IPS DF 19.7 (cell line): ENCODE results near the gene PMF1.

Source experiments
- DNase-seq: peaks from one replicate; pipeline ENCODE4 v3.0.0-alpha.2; 2013; ENCODE audit warnings: low read depth, low spot score

Gene PMF1

DNA sequence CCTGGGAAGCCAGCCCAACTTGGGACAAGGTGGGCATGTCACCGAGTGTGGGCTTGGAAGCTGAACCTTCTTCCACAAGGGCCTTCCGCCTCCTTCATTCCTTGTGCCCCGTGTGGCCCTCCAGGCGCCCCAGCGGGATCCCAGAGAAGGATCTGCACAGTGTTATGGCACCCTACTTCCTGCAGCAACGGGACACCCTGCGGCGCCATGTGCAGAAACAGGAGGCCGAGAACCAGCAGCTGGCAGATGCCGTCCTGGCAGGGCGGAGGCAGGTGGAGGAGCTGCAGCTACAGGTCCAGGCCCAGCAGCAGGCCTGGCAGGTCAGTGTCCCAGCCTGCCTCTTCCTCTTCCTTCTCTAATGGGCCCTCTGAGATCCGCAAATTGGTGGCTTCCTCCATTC, 23.4 kb downstream of the PMF1 start:
- DNase-seq: no peak

DNA sequence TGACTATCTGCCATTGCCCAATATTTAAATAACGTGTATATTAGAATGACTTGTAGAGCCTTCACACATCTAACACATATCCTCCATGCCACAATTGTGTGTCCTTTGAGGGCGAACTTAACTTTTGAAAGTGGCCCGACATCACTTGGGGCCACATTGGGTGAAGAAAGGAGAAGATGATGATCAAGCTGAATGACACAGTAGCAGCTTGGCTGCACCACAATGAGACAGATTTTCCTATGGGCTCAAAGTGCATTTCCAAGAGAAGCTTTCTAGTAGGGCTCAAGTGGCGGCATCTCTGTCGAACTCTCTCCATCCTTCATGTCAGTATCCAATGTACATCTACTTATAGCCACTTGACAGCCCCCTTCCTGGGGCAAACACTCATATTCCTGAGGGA, 25.4 kb downstream of the PMF1 start:
- DNase-seq: no peak

DNA sequence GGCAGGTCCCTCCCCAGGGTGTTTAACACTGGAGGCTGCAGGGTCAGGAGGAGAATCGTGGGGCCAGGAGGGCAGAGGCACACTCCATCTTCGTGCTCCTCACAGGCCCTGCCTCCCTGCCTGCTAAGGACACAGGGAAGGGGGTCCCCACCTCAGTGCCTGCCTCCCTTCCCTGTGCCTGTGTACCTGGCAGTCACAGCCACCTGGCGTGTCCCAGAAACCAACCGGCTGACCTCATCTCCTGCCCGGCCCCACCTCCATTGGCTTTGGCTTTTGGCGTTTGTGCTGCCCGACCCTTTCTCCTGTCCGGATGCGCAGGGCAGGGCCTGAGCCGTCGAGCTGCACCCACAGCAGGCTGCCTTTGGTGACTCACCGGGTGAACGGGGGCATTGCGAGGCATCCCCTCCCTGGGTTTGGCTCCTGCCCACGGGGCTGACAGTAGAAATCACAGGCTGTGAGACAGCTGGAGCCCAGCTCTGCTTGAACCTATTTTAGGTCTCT, 28.6 kb downstream of the PMF1 start:
- no peak for DNase-seq

DNA sequence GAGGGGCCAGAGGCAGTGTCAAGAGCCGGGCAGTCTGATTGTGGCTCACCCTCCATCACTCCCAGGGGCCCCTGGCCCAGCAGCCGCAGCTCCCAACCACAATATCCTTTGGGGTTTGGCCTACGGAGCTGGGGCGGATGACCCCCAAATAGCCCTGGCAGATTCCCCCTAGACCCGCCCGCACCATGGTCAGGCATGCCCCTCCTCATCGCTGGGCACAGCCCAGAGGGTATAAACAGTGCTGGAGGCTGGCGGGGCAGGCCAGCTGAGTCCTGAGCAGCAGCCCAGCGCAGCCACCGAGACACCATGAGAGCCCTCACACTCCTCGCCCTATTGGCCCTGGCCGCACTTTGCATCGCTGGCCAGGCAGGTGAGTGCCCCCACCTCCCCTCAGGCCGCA, 29.1 kb downstream of the PMF1 start, which contains the start of gene BGLAP:
TSS of gene BGLAP (plus strand) at position 259 of the 400 bp plus-strand sequence. CDS start at position 307, 48 bp downstream.
- no peak for DNase-seq

DNA sequence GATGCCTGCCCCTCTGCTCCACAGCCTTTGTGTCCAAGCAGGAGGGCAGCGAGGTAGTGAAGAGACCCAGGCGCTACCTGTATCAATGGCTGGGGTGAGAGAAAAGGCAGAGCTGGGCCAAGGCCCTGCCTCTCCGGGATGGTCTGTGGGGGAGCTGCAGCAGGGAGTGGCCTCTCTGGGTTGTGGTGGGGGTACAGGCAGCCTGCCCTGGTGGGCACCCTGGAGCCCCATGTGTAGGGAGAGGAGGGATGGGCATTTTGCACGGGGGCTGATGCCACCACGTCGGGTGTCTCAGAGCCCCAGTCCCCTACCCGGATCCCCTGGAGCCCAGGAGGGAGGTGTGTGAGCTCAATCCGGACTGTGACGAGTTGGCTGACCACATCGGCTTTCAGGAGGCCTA, 29.9 kb downstream of the PMF1 start:
- DNase-seq: no peak

DNA sequence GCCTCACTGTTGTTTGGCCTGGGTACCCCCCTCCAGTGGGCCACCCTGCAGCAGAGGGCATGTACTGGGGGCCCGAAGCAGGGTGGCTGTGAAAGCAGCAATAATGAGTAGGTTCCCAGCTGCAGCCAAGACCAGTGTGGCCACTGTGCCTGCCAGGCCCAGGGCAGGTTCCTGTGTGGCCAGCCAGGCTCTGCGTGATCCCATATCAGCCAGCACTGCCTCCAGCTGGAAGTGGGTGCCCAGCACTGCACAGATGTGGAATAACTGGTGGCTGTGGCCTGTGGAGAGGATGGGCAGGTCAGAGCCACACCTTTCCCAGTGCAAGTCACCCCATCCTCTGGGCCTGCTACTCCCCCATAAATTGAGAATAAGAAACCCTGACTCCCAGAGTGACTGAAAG, 31.3 kb downstream of the PMF1 start:
- DNase-seq: no peak

DNA sequence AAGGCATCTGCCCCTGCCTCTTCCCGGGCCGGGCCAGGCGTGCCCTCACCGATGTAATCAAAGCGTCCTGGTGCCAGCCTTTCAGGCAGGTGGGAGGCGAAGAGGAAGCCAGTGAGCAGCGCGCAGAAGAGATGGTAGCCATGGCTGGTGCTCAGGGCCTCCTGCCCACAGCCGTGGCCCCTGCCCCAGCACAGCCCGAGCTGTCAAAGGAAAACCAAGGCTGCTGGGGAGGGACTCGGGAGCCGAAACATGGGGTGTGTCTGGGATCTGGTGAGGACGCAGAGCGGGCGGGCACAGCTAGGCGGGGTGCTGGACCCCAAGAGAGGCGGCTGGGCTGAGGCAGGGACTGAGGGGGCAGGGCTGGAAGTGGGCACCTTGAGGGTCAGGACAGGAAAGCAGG, 31.9 kb downstream of the PMF1 start:
- no peak for DNase-seq

DNA sequence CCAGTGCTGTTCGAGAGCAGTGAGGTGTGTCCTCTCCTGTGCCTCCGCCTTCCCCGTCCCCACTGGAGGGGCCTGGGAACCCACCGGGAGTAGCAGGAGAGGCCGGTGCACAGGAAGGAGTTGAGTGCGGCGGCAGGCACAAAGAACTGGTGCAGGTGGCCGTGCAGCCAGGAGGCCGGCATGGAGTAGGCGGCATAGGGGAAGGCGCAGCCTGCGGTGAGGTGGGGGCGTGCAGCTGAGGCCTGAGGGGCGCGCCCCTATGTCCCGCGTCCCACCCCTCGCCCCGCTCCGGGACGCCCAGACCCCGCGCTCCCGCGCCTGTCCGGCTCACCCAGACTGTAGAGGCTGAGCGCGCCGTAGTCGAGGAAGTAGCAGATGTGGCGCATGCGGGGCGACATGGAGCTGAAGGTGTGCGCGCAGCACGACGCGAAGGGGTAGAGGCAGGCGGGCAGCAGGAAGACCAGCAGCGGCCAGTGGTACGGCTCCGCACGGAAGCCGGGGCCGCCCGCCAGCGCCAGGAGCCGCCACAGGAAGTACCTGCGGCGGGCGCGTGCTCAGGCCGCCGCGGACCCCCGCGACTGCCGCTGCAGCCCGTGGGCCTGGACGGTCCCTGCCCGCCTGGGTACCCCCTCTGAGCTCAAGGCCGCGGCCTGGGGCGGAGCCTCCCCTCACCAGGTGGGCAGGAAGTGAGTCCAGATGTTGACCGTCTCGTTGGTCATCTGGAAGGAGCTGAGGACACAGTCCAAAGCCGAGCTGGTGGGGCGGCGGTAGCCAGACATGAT, 32.8 kb downstream of the PMF1 start:
- no peak for DNase-seq

DNA sequence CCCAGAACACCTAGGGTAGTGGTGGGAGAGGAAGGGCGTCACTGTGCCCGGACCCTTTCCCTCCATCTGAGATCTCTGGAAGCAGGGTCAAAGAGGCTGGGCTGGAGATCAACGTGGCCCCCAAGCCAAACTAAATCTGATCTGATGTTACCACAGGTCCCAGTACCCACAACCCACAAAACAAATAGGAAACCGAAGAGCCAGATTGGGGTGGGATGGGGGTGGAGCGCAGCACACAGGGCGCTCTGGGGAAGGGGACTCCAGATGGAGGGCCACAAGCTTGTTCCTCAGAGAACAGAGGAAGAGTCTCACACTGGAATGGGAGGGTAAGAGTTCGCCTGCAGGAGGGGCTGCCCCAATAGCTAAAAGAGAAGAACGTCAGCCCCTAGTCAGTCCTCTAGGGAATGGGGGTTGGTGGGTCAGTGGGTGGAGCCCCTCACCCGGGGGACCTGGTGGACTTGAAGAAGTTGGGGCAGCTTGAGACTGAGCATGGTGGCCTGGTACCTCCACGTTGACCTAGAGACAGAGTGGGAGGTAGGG, 33.5 kb downstream of the PMF1 start:
- no peak for DNase-seq

DNA sequence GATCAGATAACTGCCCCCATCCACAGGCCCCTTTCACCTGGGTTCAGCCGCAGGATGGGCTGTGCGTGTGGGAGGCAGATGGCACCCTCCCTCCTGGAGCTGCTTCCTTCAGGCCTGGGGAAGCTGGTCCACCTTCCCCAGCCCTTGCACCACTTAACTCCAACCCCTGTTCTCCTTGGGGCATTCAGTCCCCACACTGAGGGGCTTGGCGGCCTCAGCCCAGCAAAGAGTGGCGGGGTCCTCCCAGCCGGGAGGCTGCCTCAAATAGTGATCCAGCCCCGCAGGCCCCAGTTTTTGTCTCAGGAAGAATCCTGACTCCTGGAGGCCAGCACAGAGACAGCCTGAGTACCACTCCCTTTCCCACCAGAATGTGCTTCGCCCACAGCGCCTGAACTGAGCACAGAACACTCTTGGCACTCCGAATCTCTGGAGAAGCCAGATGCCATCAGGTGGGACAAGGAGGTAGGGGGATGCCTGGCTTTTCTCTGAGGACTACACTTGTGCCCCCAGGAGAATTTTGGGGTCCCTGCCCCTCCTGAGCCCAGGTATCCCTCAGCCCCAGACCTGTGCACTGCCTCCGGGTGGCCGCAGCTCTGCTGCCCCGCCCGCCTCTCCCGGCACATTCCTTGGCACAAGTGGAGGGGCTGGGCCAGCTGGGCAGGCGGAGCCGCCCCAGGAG, 34.1 kb downstream of the PMF1 start:
- no peak for DNase-seq

DNA sequence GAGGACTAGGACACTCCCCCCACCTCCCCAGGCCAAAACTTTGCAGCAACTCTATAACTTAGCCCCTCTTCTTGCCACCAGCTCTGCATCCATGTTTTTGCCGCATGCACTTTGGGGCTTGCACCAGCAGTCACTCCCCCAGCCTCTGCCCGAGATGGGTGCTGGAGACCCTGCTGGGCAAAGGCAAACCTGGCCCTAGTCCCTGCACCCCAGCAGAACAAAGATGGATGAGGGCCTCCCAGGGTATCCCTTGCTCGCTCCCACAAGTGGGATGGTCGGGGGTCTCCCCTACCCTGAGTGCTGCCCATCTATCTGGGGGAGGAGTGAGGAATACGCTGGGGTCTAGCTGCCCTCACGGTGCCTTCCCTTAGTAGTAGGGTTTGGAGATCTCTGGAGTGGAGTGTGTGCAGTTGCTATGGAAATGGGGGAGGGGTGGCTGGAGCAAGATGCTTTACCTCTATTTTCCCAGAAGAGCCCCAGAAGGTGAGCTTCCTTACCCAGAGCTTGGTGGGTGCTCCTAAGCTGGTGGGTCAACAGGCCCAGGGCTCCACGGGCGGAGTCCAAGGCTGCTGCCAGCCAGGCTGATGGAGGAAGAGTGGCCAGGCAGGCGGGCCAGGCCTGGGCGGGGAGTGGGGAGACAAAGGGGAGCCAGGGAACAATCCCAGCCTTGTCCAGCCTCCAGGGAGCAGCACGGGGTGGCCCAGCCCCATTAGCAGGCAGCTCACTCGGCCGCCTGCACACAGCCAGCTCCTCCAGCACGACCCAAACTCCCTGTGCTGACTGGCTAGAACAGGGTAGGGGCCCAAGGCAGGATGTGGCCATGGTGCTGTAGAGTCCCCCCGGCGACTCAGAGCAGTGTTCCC, 34.9 kb downstream of the PMF1 start, which contains the start of gene PAQR6:
TSS of gene PAQR6 (minus strand) at position 597 of the 863 bp plus-strand sequence. CDS start 1,325 bp downstream, outside the sequence.
- no peak for DNase-seq

DNA sequence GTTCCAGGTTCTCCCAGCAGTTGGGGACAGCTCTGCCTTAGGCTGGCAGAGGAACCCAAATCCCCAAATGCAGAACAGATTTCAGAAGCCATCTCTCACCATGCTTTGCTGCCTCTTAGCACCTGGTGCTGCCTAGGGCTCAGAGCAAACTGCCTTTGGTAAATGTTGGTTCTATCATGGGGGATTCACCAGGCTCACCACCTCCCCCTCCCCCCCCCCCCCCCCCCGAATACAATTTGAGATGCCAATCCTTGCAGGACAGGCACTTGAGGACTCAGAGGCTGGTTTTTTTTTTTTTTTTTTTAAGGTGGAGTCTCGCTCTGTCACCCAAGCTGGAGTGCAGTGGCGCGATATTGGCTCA, 35.5 kb downstream of the PMF1 start:
- DNase-seq: no peak

DNA sequence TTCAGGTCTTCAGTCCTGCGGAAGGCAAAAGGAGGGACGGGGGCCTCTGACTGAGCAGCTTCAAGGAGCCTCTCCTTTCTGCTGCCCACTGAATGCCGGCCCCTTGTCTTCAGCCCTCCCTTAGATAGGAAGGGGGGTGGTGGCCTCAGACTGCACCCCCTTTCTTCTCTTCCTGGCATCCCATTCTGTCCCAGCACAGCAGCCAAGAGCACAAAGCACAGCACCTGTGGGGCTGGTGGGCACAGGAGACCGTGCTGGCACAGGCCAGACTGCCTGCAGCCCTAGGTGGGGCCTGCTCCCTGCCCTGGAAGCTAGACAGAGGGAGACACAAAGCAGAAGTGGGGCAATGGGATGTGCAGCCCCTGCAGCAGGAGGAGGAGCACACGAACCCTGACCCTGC, 36.8 kb downstream of the PMF1 start:
- DNase-seq: no peak

DNA sequence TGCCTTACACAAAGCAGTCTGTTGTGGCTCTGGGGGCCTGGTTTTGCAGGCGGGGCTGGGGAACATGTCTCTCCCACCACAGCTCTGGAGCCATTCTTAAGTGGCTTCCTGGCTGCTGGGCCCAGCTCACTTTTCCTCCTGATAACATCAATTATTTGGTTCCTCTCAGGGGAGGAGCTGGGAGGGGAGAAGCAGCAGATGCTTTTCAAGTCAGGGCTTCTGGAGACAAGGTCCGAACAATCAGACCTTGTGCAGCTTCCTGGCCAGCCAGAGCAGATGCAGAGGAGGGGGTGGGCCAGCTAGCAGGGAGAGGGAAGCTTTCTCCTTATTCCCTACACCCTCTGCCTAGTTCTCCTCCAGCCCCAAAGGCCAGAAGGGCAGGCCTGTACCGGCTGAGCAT, 38.7 kb downstream of the PMF1 start:
- DNase-seq: no peak

DNA sequence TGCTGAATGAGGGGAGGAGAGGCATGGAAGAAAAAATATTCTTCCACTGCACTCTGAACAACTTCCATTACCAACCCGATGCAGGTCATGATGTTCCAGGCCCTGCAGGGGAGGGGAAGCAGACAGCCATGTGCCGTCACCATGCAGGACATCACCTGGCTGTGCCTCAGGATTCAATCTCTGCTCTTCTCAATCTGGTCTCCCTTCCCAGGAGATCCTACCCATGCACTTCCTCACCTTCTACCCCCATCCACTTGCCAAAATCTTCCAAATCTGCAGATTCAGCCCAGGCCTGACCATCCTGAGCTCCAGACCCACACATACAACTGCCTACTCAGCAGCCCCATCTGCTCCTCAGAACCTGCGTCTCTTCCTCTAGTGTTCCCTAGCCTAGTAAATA, 40.8 kb downstream of the PMF1 start:
- no peak for DNase-seq

DNA sequence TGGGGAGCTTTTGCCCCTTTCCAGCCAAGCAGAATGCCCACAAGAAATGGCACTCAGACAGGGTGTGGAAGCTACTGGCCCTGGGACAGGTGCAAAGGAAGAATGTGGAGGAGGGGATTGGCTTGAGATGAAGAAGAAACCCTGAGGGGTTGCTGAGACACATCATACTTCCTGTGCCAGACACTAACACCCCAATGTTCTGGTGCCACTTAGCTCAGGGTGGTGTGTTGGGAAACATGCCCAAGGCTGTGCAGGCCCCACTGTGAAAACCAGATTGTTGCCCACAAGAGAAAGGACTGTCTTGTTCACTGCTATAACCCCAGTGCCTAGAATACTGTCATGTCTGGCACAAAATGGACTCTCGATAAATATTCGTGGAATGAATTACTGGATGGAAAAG, 44.9 kb downstream of the PMF1 start:
- no peak for DNase-seq

DNA sequence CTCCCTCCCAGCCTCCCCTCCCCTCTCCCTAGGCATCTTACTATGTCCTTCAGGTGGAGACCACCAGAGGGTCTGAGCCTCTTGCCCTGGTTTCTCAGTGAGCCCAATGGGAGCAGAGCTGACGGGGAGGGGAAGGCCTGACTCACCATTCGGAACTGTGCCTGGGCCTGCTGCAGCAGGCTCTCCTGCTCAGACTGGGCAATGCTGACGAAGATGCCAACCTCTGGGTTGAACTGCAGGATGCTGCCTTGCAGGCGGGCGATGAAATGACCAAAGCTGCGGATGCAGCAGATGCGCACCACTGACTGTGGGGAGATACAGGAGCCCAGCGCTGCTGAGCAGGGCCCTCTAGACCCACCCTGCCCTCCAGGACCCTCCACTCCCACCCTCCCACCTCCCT, 46.1 kb downstream of the PMF1 start:
- DNase-seq: no peak

DNA sequence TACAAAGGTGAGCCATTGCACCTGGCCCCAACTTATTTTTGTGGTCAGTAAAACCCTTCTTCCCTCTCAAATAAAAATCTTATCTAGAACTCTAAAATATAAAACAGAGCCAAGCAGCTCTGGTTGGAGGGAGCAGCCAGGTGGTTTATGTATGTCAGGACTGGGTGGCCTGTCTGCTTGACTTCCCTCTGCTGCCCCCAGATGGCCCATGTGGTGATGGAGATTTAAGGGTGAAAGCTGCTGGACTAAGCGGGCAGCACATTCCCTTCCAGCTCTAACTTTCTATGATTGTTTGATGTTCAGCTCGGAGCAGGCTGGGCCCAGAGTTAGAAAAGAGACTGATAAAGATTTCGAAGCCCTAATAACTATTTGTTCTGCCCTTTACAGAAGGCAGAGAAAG, 47.0 kb downstream of the PMF1 start:
- no peak for DNase-seq

DNA sequence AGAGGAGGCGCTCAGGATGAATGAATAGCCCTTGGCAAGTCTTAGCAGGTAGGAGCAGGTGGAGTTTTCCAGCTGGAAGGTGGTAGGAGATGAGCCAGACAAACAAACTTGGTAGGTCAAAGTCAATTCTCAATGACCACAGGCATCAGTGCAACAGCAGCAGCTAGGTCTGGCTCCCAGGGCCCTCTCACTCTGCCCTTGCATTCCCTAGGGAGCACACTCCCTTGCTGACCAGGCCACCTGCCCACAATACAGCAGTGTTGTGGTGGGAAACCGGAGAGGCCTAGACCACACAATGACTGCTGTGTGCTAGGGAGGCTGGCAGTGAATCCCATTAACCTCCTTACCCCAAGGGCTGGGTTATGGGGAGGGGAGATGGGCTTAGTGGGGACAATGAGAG, 48.1 kb downstream of the PMF1 start:
- DNase-seq: no peak

DNA sequence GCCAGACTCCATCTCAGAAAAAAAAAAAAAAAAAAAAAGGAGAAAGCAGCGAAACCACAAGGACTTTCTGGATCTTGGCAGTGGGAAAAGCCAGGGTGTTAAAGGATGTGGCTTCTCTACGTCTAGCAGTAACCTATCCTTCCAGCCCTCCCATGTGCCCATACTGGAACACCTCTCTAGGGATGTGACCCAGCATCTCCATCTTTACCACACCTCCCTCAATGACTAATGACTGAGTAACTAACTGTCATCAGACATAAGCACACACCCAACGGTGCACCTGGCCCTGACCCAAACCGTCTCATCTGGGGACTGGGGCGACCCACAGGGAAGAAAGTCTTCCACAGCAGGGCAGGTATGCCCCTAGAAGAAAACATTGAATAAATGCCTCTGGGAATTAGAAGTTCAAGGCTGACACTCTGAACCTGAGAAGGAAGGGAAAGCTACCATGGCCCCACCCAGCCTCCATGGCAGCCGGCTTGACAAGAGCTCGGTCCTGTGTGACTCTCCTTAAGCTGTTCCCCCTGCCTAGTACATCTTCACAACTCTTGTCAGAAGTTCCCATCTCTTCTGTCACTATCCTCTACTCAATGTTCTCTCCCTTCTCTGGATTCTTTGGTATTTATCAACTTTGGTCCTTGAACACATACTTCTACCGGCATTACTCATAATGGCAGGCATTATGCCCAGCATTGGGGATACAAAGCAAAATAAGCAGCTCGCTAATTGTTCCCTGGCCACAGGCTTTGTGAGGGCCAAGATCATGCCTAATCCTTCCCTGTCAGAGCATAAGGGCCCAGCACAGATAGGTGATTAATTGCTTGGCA, 49.9 kb downstream of the PMF1 start:
- no peak for DNase-seq

DNA sequence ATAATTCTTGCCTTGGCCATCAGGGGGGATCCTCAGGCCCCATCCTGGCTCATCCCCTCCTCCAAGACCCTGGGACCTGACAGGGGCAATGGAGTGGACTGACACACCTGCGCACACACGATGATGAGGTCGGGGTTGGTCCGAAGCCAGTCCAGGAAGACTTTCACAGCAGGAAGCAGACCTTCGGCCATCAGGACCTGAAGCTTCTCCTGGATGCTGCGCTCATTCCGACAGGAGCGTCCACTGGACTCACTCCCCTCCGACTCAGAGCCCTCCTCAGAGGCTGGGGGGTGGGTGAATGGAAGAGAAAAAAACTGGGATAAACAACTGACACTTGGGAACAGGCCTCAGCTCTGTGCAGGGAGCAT, 50.5 kb downstream of the PMF1 start:
- no peak for DNase-seq
